BE2C (cell line): Measurements from ENCODE around the gene COL15A1.
"Not testable (repeated sequence)": the region's sequence is repeated elsewhere in the genome, so short reads cannot be mapped to it uniquely, and the experiment has no call there.

ENCODE experiments used
- DNase-seq: peaks from one replicate; pipeline ENCODE4 v3.0.0-alpha.2; 2020
- H3K27me3 ChIP-seq: fragments of 250-450 bp; sonication (Bioruptor Pico); 2 replicates; pipeline ENCODE4 v1.5.1; 2020; ENCODE audit warnings: mild to moderate bottlenecking
- H3K36me3 ChIP-seq: fragments of 250-450 bp; sonication (Bioruptor Pico); 2 replicates; pipeline ENCODE4 v1.5.1; 2020; ENCODE audit warnings: mild to moderate bottlenecking
- H3K4me1 ChIP-seq: fragments of 250-450 bp; sonication (Bioruptor Pico); 2 replicates; pipeline ENCODE4 v1.5.1; 2020
- H3K4me3 ChIP-seq: 2 replicates; pipeline ENCODE4 v1.5.1; 2011; ENCODE audit warnings: low read depth, low read length
- H3K9me3 ChIP-seq: fragments of 250-450 bp; sonication (Bioruptor Pico); 2 replicates; pipeline ENCODE4 v1.5.1; 2020
- CTCF ChIP-seq: IDR thresholded peaks from 2 replicates; pipeline ENCODE4 v1.5.1; 2012; ENCODE audit warnings: mild to moderate bottlenecking, low read depth, low read length

COL15A1 gene

DNA sequence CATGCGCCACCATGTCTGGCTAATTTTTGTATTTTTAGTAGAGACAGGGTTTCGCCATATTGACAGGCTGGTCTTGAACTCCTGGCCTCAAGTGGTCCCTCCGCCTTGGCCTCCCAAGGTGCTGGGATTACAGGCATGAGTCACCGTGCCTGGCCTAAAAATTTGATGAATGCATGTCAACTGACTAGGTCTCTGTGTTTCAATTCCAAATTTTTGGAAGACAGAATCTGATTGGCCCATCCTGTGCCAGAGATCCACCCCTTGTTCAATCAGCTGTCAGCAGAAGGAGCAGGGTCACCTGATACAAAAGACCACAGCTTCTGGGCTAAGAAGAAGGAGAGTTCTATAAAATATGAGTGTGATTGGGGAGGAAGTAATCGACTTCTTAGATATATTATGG, 43.5 kb upstream of the COL15A1 start:
- H3K4me3 ChIP-seq, result no peak overlapping the region
- no peaks in the 10 kb centered on the region for H3K36me3 ChIP-seq
- H3K4me1 ChIP-seq, result no peaks in the 10 kb centered on the region
- no peaks in the 10 kb centered on the region for H3K9me3 ChIP-seq
- no peak for DNase-seq
- H3K27me3 ChIP-seq, result no peaks in the 10 kb centered on the region; the same call in 1 of the 2 replicates
- TF ChIP-seq CTCF, result no peak

- no peaks in the 10 kb centered on the region for H3K4me1 ChIP-seq
- H3K9me3 ChIP-seq, result no peaks in the 10 kb centered on the region
- no peak overlapping the region for H3K4me3 ChIP-seq
- no peak for TF ChIP-seq CTCF
- H3K27me3 ChIP-seq, result no peaks in the 10 kb centered on the region; the same call in 1 of the 2 replicates
- DNase-seq, result no peak
- no peaks in the 10 kb centered on the region for H3K36me3 ChIP-seq
Measured at GRCh38 chr9:98900725-98901124, 43.0 kb upstream of the COL15A1 start.

DNA sequence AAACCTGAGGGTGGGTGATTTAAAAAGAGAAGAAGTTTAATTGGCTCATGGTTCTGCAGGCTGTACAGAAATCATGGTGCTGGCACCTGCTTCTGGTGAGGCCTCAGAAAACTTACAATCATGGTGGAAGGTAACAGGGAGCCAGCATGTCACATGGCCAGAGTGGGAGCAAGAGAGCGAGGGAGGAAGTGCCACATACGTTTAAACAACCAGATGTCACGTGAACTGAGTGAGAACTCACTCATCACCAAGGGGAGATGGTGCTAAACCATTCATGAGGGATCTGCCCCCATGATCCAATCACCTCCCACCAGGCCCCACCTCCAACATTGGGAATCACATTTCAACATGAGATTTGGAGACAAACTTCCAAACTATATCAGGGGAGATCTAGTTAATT, 41.9 kb upstream of the COL15A1 start:
- H3K9me3 ChIP-seq, H3K36me3 ChIP-seq, H3K27me3 ChIP-seq, H3K4me1 ChIP-seq, H3K4me3 ChIP-seq, DNase-seq: not testable (repeated sequence)

GRCh38 chr9:98902516-98902915, 41.2 kb upstream of the COL15A1 start:
- Histone ChIP-seq H3K4me1 (no peaks in the 10 kb centered on the region), H3K4me3 (no peak overlapping the region), H3K27me3 (no peaks in the 10 kb centered on the region; the same call in 1 of the 2 replicates), H3K36me3 (no peaks in the 10 kb centered on the region), H3K9me3 (no peaks in the 10 kb centered on the region)
- DNase-seq, result no peak
- no peak for TF ChIP-seq CTCF

GRCh38 chr9:98902925-98903324, 40.8 kb upstream of the COL15A1 start:
- Histone ChIP-seq H3K9me3 (no peaks in the 10 kb centered on the region), H3K4me3 (no peak overlapping the region), H3K36me3 (no peaks in the 10 kb centered on the region), H3K27me3 (no peaks in the 10 kb centered on the region; the same call in 1 of the 2 replicates), H3K4me1 (no peaks in the 10 kb centered on the region)
- TF ChIP-seq CTCF, result no peak
- DNase-seq, result no peak

DNA sequence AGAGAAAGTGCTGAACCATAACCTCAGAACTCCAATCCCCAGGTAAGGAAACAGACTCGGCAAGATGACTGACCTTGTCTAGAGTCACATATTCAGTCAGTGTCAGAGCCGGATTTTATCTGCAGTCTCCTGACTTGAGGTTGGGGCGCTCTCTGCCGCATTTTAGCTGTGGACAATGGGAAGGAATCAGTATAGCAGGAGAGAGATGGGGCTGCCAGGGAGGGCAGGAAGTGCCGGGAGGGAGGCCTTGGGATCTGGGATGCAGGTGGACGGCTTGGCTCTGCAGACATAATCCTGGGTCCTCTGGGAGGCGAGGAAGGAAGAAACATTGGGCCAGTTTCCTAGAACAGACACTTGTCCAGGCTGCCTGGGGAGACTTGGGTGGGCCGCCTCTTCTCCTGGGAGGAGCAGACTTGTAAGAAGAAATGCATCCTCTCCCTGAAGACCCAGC, 39.7 kb upstream of the COL15A1 start:
- no peak for TF ChIP-seq CTCF
- Histone ChIP-seq H3K36me3 (no peaks in the 10 kb centered on the region), H3K9me3 (no peaks in the 10 kb centered on the region), H3K4me1 (no peaks in the 10 kb centered on the region), H3K27me3 (no peaks in the 10 kb centered on the region; the same call in 1 of the 2 replicates), H3K4me3 (no peak overlapping the region)
- DNase-seq, result no peak

GRCh38 chr9:98905015-98905414, 38.7 kb upstream of the COL15A1 start:
- Histone ChIP-seq H3K4me1 (no peaks in the 10 kb centered on the region), H3K27me3 (no peaks in the 10 kb centered on the region; the same call in 1 of the 2 replicates), H3K36me3 (no peaks in the 10 kb centered on the region), H3K4me3 (no peak overlapping the region), H3K9me3 (no peaks in the 10 kb centered on the region)
- no peak for DNase-seq
- TF ChIP-seq CTCF, result no peak
